GM18499 (cell line): ENCODE results near the gene PRCD.

Experiments used
- ATAC-seq: cut with Tn5 transposase; IDR thresholded peaks from one replicate; pipeline ENCODE4 v1.9.1; 2021; ENCODE audit warnings: moderate number of reproducible peaks; ENCODE audit not compliant: insufficient read depth, unreplicated experiment

Gene PRCD

DNA sequence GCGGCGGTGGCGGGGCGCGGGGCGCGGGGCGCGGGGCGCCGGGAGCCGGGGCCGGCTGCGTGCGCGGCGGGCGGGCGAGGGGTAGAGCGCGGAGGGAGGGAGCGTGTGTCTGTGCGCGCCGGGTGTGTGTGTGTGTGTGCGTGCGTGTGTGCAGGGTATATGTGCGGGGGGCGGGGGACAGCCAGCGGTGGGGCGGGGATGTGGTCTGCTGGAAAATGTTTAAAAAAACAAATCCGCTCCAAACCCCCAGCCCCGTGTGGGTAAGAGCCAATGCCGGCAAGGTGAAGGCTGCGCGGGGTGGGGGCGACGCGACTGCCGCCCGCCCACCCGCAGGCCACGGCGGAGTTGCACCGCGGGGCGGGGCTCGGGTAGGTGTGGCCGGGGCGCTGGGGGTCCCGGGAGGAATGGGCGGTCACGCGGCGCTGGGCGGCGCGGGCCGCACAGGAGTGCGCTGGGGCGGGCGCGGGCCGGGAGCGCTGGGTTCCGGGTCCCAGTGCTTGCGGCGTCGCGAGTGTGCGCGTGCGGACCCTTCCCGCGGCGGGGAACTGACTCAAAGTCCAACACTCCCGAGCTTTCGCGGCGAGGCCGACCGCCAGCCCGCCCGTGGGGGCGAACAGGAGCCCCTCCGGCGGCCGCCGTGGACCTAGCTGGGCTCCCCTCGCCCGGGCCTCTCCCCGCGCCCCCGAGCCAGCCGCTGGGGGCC is 2.1 kb upstream of the PRCD start, which contains the start of gene CYGB:
Gene CYGB (minus strand): TSS at position 132 of the 703 bp plus-strand sequence. CDS start 167 bp downstream, outside the sequence.
- ATAC-seq, result no peak

GRCh38 chr17:76538281-76538931 is 1.4 kb upstream of the PRCD start:
- ATAC-seq, result no peak

DNA sequence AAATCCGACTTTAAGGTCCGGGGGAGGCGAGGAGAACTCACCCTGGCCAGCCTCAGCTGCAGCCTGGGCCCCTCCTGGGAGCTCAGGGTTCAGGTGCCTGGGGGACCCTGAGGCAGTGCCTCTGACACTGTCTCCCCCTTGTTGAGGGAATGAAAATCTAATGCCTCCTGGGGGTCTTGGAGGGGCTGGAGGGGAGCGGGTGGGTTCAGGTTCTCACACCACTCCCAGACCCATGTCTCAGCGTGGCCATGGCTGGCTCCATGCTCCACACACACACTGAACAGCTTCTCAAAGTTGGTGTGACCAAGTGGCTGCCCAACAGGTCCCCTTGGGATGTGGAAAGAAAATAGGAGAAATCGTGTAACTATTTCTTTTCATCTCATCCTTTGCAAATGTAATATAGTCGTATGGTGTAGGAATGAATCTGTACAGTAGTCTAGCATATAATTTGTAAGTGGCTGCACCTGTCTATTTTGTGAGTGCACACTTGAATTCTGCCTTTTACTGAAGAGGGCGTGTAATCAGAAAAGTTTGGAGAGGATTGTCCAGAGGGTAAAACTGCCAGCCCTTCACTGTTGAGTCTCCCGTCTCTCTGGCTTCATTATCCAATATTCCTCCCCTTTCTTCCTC is 788 bp upstream of the PRCD start:
- no peak for ATAC-seq

DNA sequence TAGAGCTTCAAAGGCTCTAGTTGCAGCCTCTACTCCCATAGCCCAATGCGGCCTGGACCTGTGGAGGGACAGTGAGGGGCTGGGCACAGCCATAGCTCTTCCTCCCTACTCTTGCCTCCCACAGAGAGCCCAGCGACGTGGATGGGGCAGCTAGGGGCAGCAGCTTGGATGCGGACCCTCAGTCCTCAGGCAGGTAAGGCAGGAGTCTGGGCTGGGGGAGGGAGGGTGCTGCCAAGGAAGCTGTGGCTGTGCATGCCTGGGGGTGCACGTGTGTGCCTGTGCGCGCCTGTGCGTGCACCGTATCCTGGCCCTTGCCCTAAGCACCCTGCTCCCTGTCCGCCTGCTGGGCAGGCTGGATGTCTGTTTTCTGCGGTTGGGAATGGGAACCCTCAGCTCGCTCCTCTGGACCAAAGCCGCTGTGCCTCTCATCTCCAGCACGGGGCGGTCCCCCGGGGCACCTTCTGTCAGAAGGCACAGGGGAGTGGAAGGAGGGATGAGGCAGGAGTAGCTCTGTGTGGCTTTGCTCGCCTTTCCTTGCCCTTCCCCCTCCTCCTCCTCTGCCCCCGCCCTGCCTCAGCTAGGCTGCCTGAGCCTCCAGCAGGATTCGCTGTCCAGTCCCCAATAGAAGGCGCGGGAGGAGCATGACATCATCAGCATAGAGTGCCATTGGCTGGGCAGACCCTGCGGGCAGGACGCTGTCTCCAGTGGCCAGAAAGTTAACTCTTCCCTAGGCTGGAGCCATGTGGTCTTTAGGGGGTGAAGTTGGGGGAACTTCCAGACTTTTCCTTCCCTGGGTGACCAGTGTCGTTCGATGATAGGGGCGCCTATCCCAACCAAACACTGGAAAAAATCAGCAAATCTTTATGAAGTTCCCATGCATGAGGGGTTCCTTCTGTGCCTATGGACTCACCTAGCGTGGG is 797 bp downstream of the PRCD start:
- ATAC-seq, result no peak

- ATAC-seq, result no peak
These were observed 2.1 kb downstream of the PRCD start for GRCh38 chr17:76541739-76542454.

DNA sequence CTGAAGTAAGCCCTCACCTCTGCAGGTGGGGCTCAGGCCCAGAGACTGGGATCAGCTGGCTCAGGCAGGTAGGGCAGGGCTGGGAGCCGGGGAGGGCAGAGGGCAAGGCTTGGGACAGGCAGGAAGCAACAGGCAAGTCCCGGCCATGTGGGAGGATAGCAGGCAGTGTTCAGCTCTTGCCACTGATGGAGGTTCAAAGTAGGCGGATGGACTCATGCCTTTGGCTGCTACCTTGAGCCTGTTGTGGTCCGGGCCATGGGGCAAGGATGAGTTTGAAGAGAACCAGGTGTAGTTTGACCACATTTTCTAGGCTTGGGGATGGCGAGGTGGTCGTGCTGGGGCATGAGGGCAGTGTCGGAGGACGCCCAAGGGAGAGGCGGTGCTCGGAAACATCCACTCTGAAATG is 2.7 kb downstream of the PRCD start:
- ATAC-seq, result no peak

DNA sequence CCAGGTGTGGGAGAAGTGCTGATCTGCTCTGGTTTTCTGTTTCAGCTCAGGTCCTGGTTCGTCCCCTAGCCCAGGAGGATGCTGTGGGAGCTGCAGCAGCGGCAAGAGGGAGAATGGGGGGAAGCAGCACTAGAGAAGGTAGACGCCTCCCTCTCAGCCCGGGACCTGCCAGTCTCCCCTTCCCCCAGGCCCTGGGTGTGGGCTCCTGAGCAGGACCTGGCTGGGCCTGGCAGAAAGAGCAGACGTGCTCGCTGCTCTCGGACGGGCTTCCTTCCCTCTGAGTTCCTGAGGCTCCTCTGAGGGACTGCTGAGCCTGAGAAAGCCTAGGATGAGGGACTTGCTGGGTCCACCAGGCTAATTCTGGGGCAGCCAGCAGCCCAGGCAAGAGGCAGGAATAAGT is 3.1 kb downstream of the PRCD start:
- no peak for ATAC-seq

DNA sequence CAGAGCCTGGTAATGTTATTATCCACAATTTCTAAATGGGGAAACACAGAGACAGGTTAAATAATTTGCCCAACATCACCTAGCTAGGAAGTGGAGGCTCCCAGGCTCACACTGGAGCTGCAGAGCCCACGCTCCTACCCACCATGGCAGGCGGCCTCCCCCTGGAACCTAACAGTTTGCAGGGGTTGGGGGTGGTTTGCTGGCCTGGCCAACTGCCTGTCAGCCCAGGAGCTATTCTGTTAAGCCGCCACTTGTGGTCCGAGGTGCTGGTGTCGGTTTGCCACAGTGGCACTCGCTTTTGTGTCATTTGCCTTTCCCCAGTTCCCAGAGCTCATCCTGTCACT is 3.6 kb downstream of the PRCD start:
- no peak for ATAC-seq

GRCh38 chr17:76543826-76544545 is 4.1 kb downstream of the PRCD start:
- ATAC-seq, result no peak

- no peak for ATAC-seq
These were observed 4.9 kb downstream of the PRCD start for GRCh38 chr17:76544546-76545365.

DNA sequence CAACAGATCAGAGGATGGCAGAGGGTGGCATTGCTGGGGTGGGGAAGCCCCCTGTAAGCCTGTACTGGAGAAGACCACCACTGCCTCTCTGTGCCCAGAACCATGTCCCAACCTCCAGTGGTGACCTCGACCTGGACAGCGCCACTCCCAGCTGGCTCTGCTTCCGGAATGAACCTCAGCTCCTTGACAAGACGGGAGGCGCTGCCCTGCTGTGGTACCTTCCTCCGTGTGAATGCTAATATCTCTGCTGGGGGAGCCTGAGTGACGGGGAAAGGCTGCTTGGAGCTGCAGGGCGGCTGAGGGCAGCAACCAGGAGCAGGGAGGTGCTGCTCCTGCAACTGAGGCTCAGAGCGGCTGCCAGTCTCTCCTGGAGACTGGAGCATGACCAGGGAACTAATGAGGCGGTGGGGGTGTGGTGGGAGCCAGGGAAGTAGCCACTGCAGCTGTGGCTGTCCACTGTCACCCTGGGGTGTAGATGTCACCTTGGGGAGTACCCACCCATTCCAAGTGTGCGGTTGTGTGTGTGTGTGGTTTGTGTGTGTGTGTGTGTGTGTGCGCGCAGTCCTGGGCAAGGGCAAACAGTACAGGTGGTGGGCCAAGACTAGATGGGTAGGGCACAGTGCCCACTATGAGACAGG is 6.2 kb downstream of the PRCD start:
- ATAC-seq, result no peak

DNA sequence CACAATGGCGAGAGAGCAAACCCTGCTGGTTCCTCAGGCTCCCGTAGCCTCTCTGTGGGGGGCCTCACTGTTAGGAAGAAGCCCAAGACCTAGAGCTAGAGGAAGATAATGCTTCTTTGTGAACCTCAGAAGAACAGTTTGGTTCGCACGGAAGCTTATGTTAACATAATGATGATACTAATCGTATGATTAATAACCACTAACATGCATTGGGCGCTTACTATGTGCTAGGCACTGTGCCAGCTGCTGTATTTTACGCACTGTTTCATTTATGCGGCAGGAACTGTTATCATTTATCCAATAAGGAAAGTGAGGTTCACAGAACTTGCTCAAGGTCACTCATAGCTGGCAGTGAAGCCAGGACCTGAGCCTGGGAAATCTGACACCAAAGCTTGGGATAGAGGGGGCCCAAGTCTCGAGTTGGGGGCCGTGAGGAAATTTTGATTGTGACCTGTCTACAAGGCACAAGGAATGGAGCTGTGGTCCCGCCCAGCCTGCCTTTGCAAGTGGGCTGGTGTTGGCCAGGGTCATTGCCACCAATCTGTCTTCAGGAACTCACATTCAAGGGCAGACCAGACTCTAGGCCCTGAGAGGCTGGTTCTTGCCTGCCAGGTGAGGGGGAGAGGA is 6.8 kb downstream of the PRCD start:
- no peak for ATAC-seq

- no peak for ATAC-seq
These were observed 7.4 kb downstream of the PRCD start for GRCh38 chr17:76547183-76547641.

- no peak for ATAC-seq
These were observed 7.9 kb downstream of the PRCD start for GRCh38 chr17:76547642-76548202.

DNA sequence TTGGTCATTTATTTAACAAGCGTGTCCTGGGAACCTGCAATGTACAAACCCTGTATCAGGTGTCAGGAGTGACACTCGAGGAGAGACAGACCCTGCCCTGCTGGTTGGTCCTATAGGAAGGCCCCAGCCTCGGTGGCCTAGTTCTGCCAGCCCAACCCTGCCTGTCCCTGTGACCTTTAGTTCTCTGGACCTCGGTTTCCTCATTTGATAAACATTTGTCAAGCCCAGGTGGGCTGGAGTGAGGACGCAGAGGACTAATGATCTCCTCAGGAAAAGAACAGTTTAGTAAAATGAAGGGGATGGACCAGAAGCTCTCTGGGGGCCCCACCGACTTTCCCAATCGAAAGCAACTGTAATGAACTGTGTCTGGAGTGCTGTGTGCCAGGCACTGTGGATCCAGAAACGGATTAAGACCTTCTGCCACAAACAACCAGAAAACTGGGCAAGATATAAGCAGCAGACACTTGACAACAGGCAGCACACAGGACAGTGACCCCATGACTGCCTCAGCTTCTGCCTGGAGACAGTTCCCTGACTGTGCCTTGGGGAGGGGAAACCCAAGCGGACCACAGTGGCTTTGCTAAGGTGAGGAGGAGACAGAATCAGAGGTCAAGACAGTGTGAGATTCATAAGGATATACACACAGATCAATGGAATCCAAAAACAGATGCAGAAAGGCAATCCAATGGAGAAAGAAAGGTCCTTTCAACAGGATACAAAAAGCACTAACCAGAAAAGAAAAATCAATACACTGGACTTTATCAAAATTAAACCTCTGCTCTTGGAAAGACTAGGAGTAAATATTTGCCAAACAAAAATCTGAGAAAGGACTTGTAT is 8.8 kb downstream of the PRCD start:
- no peak for ATAC-seq

- ATAC-seq, result no peak
These were observed 9.3 kb downstream of the PRCD start for GRCh38 chr17:76549215-76549518.

DNA sequence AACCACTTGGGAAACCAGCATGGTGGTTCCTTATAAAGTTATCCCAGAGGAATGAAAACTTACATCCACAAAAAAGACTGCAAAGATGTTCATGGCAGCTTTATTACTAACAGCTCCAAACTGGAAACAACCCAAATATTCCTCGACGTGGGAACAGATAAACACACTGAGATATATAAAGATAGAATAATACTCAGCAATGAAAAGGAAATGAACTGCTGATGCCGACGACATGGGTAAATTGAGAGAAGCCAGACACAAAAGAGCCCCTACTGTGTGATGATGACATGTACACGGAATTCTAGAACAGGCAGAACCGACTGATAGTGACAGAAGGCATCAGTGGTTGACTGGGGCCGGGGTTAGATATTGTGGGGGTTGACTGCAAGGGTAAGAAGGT is 9.7 kb downstream of the PRCD start:
- ATAC-seq, result no peak
